Liver (tissue), 9 donors: ENCODE data around the gene THAP3. TPM values are rescaled to one million over a fixed set of nuclear protein-coding genes. Genes with fewer than 3 reads are reported as not detected.

ENCODE experiments used
- DNase-seq: peaks from one replicate; pipeline ENCODE4 v3.0.0-alpha.2; 2017; ENCODE audit warnings: low spot score
- H3K27ac ChIP-seq, 2 donors: one replicate each; pipeline ENCODE4 v1.7.0; 2013; ENCODE audit warnings: inconsistent platforms in 2 of 2, low read length in 2 of 2, control low read depth in 1 of 2, low read depth in 1 of 2, mild to moderate bottlenecking in 1 of 2
- H3K27me3 ChIP-seq, 4 donors: one replicate each; pipeline versions ENCODE4 v1.6.1 to v1.7.0; 2013; ENCODE audit warnings: low read length in 3 of 4, inconsistent platforms in 1 of 4, mild to moderate bottlenecking in 1 of 4, moderate library complexity in 1 of 4; ENCODE audit not compliant: control insufficient read depth in 4 of 4, insufficient read depth in 4 of 4
- H3K36me3 ChIP-seq, 4 donors: one replicate each; pipeline versions ENCODE4 v1.6.1 to v1.7.0; 2013; ENCODE audit warnings: low read length in 3 of 4, mild to moderate bottlenecking in 3 of 4, low read depth in 1 of 4, moderate library complexity in 1 of 4; ENCODE audit not compliant: control insufficient read depth in 4 of 4, insufficient read depth in 3 of 4
- H3K4me1 ChIP-seq, 4 donors: one replicate each; pipeline versions ENCODE4 v1.6.1 to v1.7.0; 2013; ENCODE audit warnings: low read length in 3 of 4, mild to moderate bottlenecking in 3 of 4, moderate library complexity in 1 of 4; ENCODE audit not compliant: control insufficient read depth in 4 of 4, insufficient read depth in 4 of 4
- H3K4me3 ChIP-seq, 3 donors: one replicate each; pipeline versions ENCODE4 v1.6.1 to v1.7.0; 2013; ENCODE audit warnings: low read length in 3 of 3, control low read depth in 1 of 3, low read depth in 1 of 3, mild to moderate bottlenecking in 1 of 3
- H3K9ac ChIP-seq, 2 donors: one replicate each; pipeline ENCODE4 v1.7.0; 2013; ENCODE audit warnings: low read length in 2 of 2, mild to moderate bottlenecking in 2 of 2, moderate library complexity in 2 of 2, control low read depth in 1 of 2, low read depth in 1 of 2
- H3K9me3 ChIP-seq, 4 donors: one replicate each; pipeline versions ENCODE4 v1.6.1 to v1.7.0; 2013; ENCODE audit warnings: low read length in 3 of 4; ENCODE audit not compliant: control insufficient read depth in 4 of 4
- EGR1 ChIP-seq, 2 donors: IDR thresholded peaks; 2 replicates each; pipeline ENCODE4 v1.6.1; 2016 to 2018; ENCODE audit warnings: antibody characterized with exemption in 2 of 2, low read depth in 2 of 2
- FOXA1 ChIP-seq: IDR thresholded peaks from 2 replicates; pipeline ENCODE4 v1.6.1; 2016; ENCODE audit warnings: antibody characterized with exemption
- FOXA2 ChIP-seq: IDR thresholded peaks from 2 replicates; pipeline ENCODE4 v1.6.1; 2016; ENCODE audit warnings: antibody characterized with exemption
- GABPA ChIP-seq, 2 donors: IDR thresholded peaks in 1 of 2; conservative IDR thresholded peaks in 1 of 2; 2 replicates each; pipeline ENCODE4 v1.6.1; 2016; ENCODE audit warnings: antibody characterized with exemption in 2 of 2, mild to moderate bottlenecking in 1 of 2, moderate library complexity in 1 of 2
- HNF4G ChIP-seq: IDR thresholded peaks from 2 replicates; pipeline ENCODE4 v1.6.1; 2016; ENCODE audit warnings: antibody characterized with exemption
- JUND ChIP-seq, 2 donors: IDR thresholded peaks; 2 replicates each; pipeline ENCODE4 v1.6.1; 2016; ENCODE audit warnings: antibody characterized with exemption in 2 of 2
- NR2F2 ChIP-seq: IDR thresholded peaks from 2 replicates; pipeline ENCODE4 v1.6.1; 2016; ENCODE audit warnings: antibody characterized with exemption
- RAD21 ChIP-seq, 2 donors: IDR thresholded peaks; 2 replicates each; pipeline ENCODE4 v1.6.1; 2016; ENCODE audit warnings: antibody characterized with exemption in 2 of 2, mild to moderate bottlenecking in 2 of 2
- RXRA ChIP-seq, 2 donors: IDR thresholded peaks; 2 replicates each; pipeline ENCODE4 v1.6.1; 2017 to 2018; ENCODE audit warnings: antibody characterized with exemption in 2 of 2, mild to moderate bottlenecking in 1 of 2
- YY1 ChIP-seq: IDR thresholded peaks from 2 replicates; pipeline ENCODE4 v1.6.1; 2016; ENCODE audit warnings: antibody characterized with exemption, mild to moderate bottlenecking
- WGBS: extraction: QIAGEN DNeasy Blood & Tissue Kit; methylation state at CpG from one replicate; pipeline ENCODE4 v1.1.7; 2013; 5-methylcytosine and 5-hydroxymethylcytosine counted together
- polyA plus RNA-seq, 2 donors: library from polyadenylated mRNA; stranded (reverse) in 1 of 2; unstranded in 1 of 2; fragments of 200-250 nt in 1 of 2; fragments of >200 nt in 1 of 2; fragmentation: Nextera tagmentation in 1 of 2; extraction: Ambion mirVana in 1 of 2; gene quantifications; one replicate each; pipeline versions ENCODE4 v1.2.1 to v1.2.3, GENCODE V29; 2013 to 2015
- total RNA-seq, 2 donors: library from RNA; depleted of rRNA; stranded (reverse); fragments of >200 nt; gene quantifications; one replicate each; pipeline ENCODE4 v1.2.3, GENCODE V29; 2014
- TF ChIP-seq, protein P1 (sequence below): fragments of 150-350 bp; IDR thresholded peaks from 2 replicates; pipeline ENCODE4 v1.5.1; 2017; ENCODE audit warnings: improper control_type of control experiment, low read depth, low read length; ENCODE audit not compliant: missing input control
- TF ChIP-seq, protein P2 (sequence below): IDR thresholded peaks from 2 replicates; pipeline ENCODE4 v1.6.1; 2016; ENCODE audit warnings: antibody characterized with exemption
- TF ChIP-seq, protein P3 (sequence below): IDR thresholded peaks from 2 replicates; pipeline ENCODE4 v1.6.1; 2016; ENCODE audit warnings: antibody characterized with exemption, mild to moderate bottlenecking
- TF ChIP-seq, protein P4 (sequence below): IDR thresholded peaks from 2 replicates; pipeline ENCODE4 v1.6.1; 2016; ENCODE audit warnings: antibody characterized with exemption
- donor health status: healthy.
- donor health status: healthy.
- donor health status: healthy.
- donor health status: healthy.
- donor health status: healthy.

Gene THAP3
- total and polyA plus RNA-seq, 4 donors, result 7.2 to 10.2 (median 8.6) TPM

DNA sequence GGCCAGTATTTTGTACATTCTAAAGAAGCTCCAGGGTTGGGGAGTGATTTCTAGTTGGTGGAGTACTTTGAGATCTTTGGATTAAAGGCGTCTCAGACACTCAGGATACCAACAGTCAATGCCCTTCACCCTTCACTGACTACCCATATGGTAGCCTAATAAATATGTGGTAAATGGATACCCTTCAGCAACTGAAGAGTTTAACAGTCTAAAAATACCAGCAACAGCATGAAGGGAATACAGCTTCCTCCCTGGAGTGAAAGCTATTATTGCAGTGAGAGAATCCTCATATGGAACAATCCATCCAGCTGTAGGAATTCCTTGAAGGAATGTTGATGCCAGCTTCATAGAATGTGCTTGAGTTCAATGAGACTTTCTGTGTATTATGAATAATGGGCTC is 50.1 kb downstream of the THAP3 start:
- Histone ChIP-seq H3K4me3 (no peak overlapping the region), H3K27ac (no peak overlapping the region), H3K9ac (no peak overlapping the region), H3K9me3 (no peaks in the 10 kb centered on the region), H3K36me3 (peaks cover 0 to 29% (median 20%) of the 10 kb centered on the region in 4 donors), H3K4me1 (no peaks in the 10 kb centered on the region), H3K27me3 (no peaks in the 10 kb centered on the region)
- TF ChIP-seq, protein P1, sequence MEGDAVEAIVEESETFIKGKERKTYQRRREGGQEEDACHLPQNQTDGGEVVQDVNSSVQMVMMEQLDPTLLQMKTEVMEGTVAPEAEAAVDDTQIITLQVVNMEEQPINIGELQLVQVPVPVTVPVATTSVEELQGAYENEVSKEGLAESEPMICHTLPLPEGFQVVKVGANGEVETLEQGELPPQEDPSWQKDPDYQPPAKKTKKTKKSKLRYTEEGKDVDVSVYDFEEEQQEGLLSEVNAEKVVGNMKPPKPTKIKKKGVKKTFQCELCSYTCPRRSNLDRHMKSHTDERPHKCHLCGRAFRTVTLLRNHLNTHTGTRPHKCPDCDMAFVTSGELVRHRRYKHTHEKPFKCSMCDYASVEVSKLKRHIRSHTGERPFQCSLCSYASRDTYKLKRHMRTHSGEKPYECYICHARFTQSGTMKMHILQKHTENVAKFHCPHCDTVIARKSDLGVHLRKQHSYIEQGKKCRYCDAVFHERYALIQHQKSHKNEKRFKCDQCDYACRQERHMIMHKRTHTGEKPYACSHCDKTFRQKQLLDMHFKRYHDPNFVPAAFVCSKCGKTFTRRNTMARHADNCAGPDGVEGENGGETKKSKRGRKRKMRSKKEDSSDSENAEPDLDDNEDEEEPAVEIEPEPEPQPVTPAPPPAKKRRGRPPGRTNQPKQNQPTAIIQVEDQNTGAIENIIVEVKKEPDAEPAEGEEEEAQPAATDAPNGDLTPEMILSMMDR, result no peak
- TF ChIP-seq, protein P2, sequence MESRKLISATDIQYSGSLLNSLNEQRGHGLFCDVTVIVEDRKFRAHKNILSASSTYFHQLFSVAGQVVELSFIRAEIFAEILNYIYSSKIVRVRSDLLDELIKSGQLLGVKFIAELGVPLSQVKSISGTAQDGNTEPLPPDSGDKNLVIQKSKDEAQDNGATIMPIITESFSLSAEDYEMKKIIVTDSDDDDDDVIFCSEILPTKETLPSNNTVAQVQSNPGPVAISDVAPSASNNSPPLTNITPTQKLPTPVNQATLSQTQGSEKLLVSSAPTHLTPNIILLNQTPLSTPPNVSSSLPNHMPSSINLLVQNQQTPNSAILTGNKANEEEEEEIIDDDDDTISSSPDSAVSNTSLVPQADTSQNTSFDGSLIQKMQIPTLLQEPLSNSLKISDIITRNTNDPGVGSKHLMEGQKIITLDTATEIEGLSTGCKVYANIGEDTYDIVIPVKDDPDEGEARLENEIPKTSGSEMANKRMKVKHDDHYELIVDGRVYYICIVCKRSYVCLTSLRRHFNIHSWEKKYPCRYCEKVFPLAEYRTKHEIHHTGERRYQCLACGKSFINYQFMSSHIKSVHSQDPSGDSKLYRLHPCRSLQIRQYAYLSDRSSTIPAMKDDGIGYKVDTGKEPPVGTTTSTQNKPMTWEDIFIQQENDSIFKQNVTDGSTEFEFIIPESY, result no peak
- TF ChIP-seq NR2F2 (no peak), FOXA2 (no peak), GABPA (IDR thresholded peaks at IDR 0.05 in 1 of 2, conservative IDR thresholded peaks at IDR 0.05 in 1 of 2) (no peak)
- TF ChIP-seq, protein P3, sequence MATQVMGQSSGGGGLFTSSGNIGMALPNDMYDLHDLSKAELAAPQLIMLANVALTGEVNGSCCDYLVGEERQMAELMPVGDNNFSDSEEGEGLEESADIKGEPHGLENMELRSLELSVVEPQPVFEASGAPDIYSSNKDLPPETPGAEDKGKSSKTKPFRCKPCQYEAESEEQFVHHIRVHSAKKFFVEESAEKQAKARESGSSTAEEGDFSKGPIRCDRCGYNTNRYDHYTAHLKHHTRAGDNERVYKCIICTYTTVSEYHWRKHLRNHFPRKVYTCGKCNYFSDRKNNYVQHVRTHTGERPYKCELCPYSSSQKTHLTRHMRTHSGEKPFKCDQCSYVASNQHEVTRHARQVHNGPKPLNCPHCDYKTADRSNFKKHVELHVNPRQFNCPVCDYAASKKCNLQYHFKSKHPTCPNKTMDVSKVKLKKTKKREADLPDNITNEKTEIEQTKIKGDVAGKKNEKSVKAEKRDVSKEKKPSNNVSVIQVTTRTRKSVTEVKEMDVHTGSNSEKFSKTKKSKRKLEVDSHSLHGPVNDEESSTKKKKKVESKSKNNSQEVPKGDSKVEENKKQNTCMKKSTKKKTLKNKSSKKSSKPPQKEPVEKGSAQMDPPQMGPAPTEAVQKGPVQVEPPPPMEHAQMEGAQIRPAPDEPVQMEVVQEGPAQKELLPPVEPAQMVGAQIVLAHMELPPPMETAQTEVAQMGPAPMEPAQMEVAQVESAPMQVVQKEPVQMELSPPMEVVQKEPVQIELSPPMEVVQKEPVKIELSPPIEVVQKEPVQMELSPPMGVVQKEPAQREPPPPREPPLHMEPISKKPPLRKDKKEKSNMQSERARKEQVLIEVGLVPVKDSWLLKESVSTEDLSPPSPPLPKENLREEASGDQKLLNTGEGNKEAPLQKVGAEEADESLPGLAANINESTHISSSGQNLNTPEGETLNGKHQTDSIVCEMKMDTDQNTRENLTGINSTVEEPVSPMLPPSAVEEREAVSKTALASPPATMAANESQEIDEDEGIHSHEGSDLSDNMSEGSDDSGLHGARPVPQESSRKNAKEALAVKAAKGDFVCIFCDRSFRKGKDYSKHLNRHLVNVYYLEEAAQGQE, result no peak
- TF ChIP-seq, protein P4, sequence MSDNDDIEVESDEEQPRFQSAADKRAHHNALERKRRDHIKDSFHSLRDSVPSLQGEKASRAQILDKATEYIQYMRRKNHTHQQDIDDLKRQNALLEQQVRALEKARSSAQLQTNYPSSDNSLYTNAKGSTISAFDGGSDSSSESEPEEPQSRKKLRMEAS, result no peak
- DNase-seq, result no peak
- 100% methylated on average over 1 of the region's 1 CpG for WGBS

DNA sequence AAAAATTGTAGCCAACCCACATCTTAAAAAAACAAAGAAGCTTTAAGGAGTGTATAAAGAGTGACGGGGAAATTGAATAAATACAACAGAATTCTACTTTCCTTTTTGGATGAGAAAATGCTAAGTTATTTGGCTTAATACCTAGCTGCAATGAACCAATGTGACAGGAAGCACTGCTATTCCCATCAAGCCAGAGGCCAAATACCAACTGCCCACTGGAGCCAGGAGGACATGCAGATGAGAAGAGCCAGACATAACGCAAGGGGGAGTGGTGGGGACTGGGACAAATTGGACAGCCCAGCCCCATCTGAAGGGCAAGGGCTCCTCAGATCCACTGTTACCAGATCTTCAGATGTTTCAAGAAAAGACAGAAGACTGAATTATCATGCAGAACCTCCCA is 51.3 kb downstream of the THAP3 start:
- Histone ChIP-seq H3K4me1 (no peaks in the 10 kb centered on the region), H3K9ac (no peak overlapping the region), H3K9me3 (no peaks in the 10 kb centered on the region), H3K27ac (no peak overlapping the region), H3K36me3 (peaks cover 0 to 36% (median 21%) of the 10 kb centered on the region in 4 donors), H3K27me3 (no peaks in the 10 kb centered on the region), H3K4me3 (no peak overlapping the region)
- DNase-seq, result no peak
- TF ChIP-seq, protein P4, result no peak
- TF ChIP-seq, protein P3, result no peak
- TF ChIP-seq RAD21 (IDR thresholded peaks at IDR 0.05) (no peak), YY1 (no peak), JUND (IDR thresholded peaks at IDR 0.05) (no peak), FOXA1 (no peak), RXRA (IDR thresholded peaks at IDR 0.05) (no peak), HNF4G (no peak), EGR1 (IDR thresholded peaks at IDR 0.05; ENCODE audit: low read depth in 2 of 2) (no peak), FOXA2 (no peak)
- TF ChIP-seq, protein P2, result no peak
- TF ChIP-seq, protein P1, result no peak
- 98% methylated on average over 2 of the region's 2 CpGs for WGBS
